HG02798 (cell line): ENCODE measurements around the gene AK2.
"Not testable (repeated sequence)": the region's sequence is repeated elsewhere in the genome, so short reads cannot be mapped to it uniquely, and the experiment has no call there.

ENCODE experiments used
- ATAC-seq: cut with Tn5 transposase; IDR thresholded peaks from one replicate; pipeline ENCODE4 v1.9.1; 2021; ENCODE audit warnings: mild to moderate bottlenecking; ENCODE audit not compliant: unreplicated experiment, poor library complexity

Gene AK2

GRCh38 chr1:33025180-33025569 is 11.5 kb downstream of the AK2 start:
- ATAC-seq = no peak

DNA sequence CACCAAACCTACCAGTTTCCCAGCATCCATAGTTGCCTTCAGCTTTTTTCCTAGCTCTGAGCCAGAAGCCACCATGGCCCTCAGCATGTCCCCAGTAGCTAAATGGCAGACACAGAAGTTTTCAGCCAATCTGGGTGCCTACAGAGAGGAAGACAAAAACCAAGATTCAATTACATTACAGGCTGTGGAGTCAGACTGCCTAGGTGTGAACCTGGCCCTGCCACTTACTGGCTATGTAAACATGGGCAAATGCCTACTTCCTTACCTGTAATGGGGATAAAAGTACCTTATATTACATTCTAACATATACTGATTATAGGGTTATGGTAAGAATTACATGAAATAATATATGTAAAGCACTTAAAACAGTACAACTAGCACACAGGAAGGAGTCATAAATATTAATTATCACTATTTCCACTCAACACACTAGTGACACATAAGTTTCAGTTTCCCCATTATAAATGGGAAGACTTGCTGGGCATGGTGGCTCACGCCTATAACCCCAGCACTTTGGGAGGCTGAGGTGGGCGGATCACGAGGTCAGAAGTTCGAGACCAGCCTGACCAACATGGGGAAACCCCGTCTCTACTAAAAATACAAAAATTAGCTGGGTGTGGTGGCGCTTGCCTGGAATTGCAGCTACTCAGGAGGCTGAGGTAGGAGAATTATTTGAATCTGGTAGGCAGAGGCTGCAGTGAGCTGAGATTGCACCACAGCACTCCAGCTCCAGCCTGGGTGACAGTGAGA is 12.1 kb downstream of the AK2 start:
- not testable (repeated sequence) for ATAC-seq

GRCh38 chr1:33022650-33023200 is 14.0 kb downstream of the AK2 start:
- ATAC-seq = no peak

- no peak for ATAC-seq
Measured at GRCh38 chr1:33021567-33022431, 14.9 kb downstream of the AK2 start.

DNA sequence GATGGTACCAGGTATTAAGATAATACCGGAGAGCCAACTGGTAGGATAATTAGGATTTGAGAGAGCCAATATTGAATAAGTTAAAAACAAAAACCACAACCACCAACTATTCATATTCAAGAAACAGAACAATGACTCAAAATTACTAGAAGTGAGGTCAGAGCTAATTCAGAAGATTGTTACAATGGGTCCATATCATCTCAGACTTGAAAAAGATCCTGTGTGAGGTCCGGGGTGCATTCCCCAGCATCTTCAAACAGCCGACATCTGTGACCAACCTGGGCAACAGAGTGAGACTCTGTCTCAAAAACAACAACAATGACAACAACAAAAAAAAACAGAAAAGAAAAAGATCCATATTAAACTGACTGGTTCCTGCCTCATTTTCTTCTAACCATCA is 18.6 kb downstream of the AK2 start:
- ATAC-seq = no peak

- no peak for ATAC-seq
Measured at GRCh38 chr1:33017175-33017574, 19.5 kb downstream of the AK2 start.

GRCh38 chr1:33015216-33015615 is 21.5 kb downstream of the AK2 start:
- no peak for ATAC-seq

DNA sequence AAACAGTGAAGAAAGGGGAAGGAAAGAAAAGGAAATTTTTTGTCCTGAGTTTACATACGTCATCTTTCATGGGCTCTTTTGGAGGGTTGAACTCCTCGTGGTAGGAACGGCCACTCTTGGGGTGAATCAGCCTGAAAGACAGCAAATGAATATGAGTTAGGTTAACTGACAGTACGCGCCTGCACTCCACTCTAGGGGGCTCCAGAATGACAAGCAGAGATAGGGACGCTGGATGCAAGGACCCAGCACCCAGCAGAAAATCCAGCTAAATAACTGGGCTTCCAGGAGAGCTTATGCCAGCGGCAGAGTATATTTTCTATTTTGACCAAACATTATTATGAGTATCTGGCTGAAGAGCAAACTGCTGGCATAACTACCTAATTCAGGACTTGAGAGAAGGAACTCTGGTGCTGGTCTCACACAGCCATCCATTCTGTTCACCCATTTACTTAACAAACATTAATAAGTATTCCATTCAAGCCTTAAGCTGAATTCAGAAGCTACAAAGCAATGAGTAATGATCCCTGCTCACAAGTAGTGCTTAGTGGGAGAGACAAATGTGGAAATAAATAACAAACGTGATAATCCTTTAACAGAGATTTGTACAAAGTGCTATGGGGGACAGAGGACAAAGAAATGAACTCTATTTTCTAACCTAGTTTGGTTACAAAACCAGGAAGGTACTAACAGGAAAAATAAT is 22.1 kb downstream of the AK2 start:
- ATAC-seq = no peak

- no peak for ATAC-seq
Measured at GRCh38 chr1:33013791-33014190, 22.9 kb downstream of the AK2 start.

DNA sequence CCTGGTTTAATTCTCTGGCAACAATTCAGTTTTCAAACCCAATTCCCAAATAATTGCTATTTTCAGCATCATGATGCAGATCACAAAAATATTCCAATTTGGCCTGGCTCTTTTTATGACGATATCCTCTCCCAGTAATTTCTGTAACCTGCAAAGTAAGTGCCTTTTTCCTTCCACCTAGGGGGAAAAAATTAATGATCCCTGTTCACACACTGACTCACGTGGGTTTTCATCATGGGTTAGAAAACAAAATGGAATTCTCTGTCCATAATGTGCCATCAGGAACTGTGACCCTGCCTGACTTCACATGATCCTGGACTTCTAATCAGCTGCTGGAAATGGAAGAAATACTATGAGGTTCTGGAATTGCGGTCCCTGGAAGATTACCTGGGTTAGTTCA is 24.5 kb downstream of the AK2 start:
- ATAC-seq = no peak

GRCh38 chr1:33010932-33011731 is 25.6 kb downstream of the AK2 start:
- no peak for ATAC-seq

DNA sequence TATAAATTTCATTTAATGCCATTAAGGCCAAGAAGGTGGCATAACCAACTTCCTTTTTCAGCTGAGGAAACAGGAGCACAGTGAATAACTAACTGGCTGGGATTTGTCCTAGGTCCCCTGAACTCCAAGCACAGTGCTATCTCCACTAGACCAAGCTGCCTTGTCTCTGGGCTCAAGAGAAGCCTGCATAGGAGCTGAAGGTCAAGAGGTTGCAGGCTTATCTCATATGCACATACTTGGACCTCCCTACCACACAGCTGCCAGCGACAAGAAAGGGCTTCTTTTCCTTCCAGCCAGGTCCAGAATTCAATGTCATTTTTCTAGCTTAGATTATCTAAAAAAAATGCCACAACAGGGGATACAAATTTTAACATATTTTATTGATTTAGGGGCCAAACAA is 27.1 kb downstream of the AK2 start:
- ATAC-seq = no peak

DNA sequence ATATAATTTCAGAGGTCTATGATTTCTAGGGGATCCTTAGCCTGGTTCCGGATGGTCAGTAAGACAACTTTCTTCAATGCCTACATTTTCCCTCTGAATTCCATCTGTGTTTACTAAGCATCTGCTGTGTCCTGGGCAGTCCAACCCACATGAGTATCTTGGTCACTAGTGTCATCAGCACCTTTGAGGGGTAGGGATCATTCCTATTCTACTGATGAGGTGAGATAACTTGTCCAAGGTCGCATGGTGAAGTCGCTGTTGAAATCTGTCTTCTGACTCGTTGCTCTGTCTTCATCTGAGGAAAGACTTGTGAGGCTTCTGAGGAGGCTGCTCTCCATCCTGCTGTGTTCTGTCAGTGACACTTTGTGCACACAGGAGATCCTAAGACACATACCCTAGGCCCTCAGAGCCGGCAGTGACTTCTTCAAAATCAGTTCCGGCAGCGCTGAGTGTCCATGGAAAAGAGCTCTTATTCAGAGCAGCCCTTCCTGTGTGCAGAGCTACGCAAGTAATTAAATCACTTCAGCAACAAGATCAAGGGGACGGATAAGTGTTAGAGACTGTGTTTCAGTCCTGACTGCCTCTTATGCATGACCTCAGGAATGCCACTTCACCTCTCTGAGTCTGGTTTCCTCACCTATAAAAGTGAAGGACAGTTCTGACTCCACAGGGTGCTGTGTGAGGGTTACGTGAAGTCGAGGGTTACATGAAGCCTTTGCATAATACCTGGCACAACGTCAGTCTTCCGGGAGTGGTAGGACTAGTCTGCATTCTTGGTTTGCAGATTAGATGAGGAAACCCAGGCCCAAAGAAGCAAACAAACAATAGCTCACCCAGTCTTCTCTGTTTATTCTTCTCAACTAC is 28.4 kb downstream of the AK2 start:
- ATAC-seq = no peak

DNA sequence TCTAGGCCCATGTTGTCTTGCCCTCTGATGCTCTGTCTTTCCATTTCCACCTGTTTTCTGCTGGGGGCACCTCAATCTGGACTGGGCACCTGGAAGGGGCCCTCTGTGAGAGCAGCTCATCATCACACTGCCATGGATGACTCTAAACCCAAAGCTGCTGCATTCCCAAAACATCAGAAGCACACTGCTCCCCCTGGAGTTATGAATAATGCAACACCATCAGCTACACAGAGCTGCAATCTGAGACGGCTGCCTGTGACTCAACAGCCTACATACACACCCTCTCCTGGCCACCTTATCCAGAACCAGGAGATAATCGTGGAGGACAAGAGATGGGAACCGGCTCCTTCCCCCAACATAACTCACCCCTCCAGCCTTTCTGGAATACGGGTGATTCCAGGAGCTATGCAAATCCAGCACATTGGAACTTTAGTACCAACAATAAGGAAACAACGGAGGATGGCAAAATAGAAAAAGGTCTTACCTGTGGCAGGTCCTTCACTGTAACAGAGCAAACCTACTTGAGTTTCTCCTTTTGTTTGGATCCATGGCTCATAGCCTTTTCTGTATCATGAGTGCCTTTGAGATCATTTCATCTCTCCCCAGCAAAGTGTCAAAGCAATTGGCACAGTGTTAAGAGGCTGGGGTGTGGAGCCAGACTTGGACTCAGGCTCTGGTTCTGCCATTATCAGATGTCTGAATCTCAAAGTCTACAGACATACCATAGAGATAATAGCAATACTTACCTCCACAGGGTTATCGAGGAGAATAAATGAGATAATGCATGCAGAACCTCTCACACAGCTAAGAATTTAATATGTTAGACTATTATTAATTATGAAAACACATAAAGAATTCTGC is 29.3 kb downstream of the AK2 start:
- ATAC-seq = no peak

GRCh38 chr1:33005838-33006421 is 30.8 kb downstream of the AK2 start:
- no peak for ATAC-seq

DNA sequence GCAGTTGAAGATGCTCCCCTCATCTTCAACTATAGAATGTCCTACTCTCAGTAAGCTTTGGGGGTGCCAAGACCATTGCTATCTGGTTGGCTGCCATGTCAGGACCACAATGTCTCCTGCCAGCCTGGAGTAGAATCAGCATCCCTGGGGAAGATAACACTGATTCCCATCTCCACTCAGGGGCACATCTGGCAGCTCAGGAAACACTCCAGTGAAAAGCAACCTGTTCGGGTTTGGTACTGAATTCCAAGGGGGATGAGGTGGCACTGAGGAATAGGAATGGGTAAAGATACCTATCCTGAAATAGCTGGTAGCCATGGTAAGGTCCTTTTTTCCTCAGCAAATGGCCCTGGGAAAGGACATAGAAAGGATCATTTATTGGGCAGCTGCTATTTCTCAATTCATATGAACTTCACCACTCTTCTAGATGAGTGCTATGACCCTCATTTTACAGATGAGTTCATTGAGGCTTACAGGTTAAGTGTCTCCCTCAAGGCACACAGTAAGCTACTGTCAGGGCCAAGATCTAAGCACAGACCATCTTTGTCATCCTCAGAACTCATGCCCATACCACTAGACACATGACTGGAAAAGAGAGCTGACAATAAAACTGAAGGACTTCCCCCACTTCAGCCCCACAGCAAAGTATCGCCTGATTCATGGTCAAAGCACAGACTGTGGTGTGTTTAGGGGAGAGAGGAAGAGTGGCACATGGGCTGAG is 31.4 kb downstream of the AK2 start:
- no peak for ATAC-seq

- no peak for ATAC-seq
Measured at GRCh38 chr1:33004613-33005012, 32.1 kb downstream of the AK2 start.
